Measurements from ENCODE around the gene HIGD2B. TPM values are rescaled to one million over a fixed set of nuclear protein-coding genes. Genes with fewer than 3 reads are reported as not detected.
"Not testable (repeated sequence)": the region's sequence is repeated elsewhere in the genome, so short reads cannot be mapped to it uniquely, and the experiment has no call there.

HIGD2B gene
- total and polyA plus RNA-seq, 2 of the 13 experiments (the other 11 are each of a cell fraction or from before 2014, with no cell fraction given): not detected

GRCh38 chr15:72670656-72671352, 15.2 kb downstream of the HIGD2B start (continued):
- 0 out of 2 replicates have a peak, but pooled peaks have one; percentile 24 for TF ChIP-seq ZNF501 (CRISPR knock-in tag; IDR thresholded peaks at IDR 0.05)

- DNase-seq (ENCODE audit: low spot score); BruUV-seq (replicated peaks); intact Hi-C loops (cut with micrococcal nuclease; ENCODE audit: unreplicated experiment); H3K4me2 ChIP-seq (ENCODE audit: low read depth, low read length); H3K4me1 ChIP-seq (ENCODE audit: insufficient read depth, low read length); FAIRE-seq; H3K27ac ChIP-seq (ENCODE audit: extremely low read length, insufficient read depth, low read length); H3K79me2 ChIP-seq (ENCODE audit: insufficient read depth, low read length); H4K20me1 ChIP-seq (ENCODE audit: insufficient read depth, low read length); POLR2A ChIA-PET; H2AFZ ChIP-seq (ENCODE audit: low read length); H3K36me3 ChIP-seq (replicated peaks in 1 of 2; ENCODE audit: control insufficient read depth in 1 of 2, insufficient read depth in 2 of 2, low read length in 2 of 2); H3K4me3 ChIP-seq (replicated peaks in 1 of 3; ENCODE audit: insufficient read depth in 1 of 3, low read depth in 2 of 3, low read length in 3 of 3); H3K9me3 ChIP-seq (ENCODE audit: low read length); ATAC-seq; in situ Hi-C loops (cut with HindIII; ENCODE audit: extremely low pct_ligation_motif_present, low pct_unique_long_range_greater_than_20kb); H3K27me3 ChIP-seq (ENCODE audit: control insufficient read depth in 1 of 2, insufficient read depth in 2 of 2, low read length in 2 of 2); H3K9ac ChIP-seq (ENCODE audit: insufficient read depth, low read depth, low read length): not testable (repeated sequence)
- CTCF ChIA-PET (ENCODE audit: low intra/inter-chr PET ratio, low total read pairs): interaction anchor here (1.6 kb wide), 1 partner anchor 70 kb away, joined by 8 read pairs; no protein-coding TSS in a partner anchor
- 69% methylated on average over 3 of the region's 6 CpGs for WGBS (ENCODE audit: low lambda C conversion rate)
Observed at GRCh38 chr15:72669803-72670202, 16.2 kb downstream of the HIGD2B start.

GRCh38 chr15:72665706-72666105, 20.3 kb downstream of the HIGD2B start:
- DNase-seq (ENCODE audit: low spot score); H3K27ac ChIP-seq (ENCODE audit: extremely low read length, insufficient read depth, low read length); H4K20me1 ChIP-seq (ENCODE audit: insufficient read depth, low read length); POLR2A ChIA-PET; H2AFZ ChIP-seq (ENCODE audit: low read length); BruUV-seq (replicated peaks); H3K9ac ChIP-seq (ENCODE audit: insufficient read depth, low read depth, low read length); in situ Hi-C loops (cut with HindIII; ENCODE audit: extremely low pct_ligation_motif_present, low pct_unique_long_range_greater_than_20kb); FAIRE-seq; CTCF ChIA-PET (ENCODE audit: low intra/inter-chr PET ratio, low total read pairs); H3K9me3 ChIP-seq (ENCODE audit: low read length); ATAC-seq; H3K79me2 ChIP-seq (ENCODE audit: insufficient read depth, low read length); H3K4me2 ChIP-seq (ENCODE audit: low read depth, low read length); H3K36me3 ChIP-seq (replicated peaks in 1 of 2; ENCODE audit: control insufficient read depth in 1 of 2, insufficient read depth in 2 of 2, low read length in 2 of 2); intact Hi-C loops (cut with micrococcal nuclease; ENCODE audit: unreplicated experiment); H3K4me3 ChIP-seq (replicated peaks in 1 of 3; ENCODE audit: insufficient read depth in 1 of 3, low read depth in 2 of 3, low read length in 3 of 3); H3K27me3 ChIP-seq (ENCODE audit: control insufficient read depth in 1 of 2, insufficient read depth in 2 of 2, low read length in 2 of 2); H3K4me1 ChIP-seq (ENCODE audit: insufficient read depth, low read length): not testable (repeated sequence)
- 16% methylated on average over 4 of the region's 11 CpGs for WGBS (ENCODE audit: low lambda C conversion rate)

- BruUV-seq (replicated peaks); H2AFZ ChIP-seq (ENCODE audit: low read length); H3K9me3 ChIP-seq (ENCODE audit: low read length); H3K27ac ChIP-seq (ENCODE audit: extremely low read length, insufficient read depth, low read length); H3K4me3 ChIP-seq (replicated peaks in 1 of 3; ENCODE audit: insufficient read depth in 1 of 3, low read depth in 2 of 3, low read length in 3 of 3); intact Hi-C loops (cut with micrococcal nuclease; ENCODE audit: unreplicated experiment); H3K9ac ChIP-seq (ENCODE audit: insufficient read depth, low read depth, low read length); H4K20me1 ChIP-seq (ENCODE audit: insufficient read depth, low read length); H3K4me1 ChIP-seq (ENCODE audit: insufficient read depth, low read length); POLR2A ChIA-PET; FAIRE-seq; H3K79me2 ChIP-seq (ENCODE audit: insufficient read depth, low read length); CTCF ChIA-PET (ENCODE audit: low intra/inter-chr PET ratio, low total read pairs); H3K36me3 ChIP-seq (replicated peaks in 1 of 2; ENCODE audit: control insufficient read depth in 1 of 2, insufficient read depth in 2 of 2, low read length in 2 of 2); H3K4me2 ChIP-seq (ENCODE audit: low read depth, low read length); ATAC-seq; DNase-seq (ENCODE audit: low spot score); H3K27me3 ChIP-seq (ENCODE audit: control insufficient read depth in 1 of 2, insufficient read depth in 2 of 2, low read length in 2 of 2); in situ Hi-C loops (cut with HindIII; ENCODE audit: extremely low pct_ligation_motif_present, low pct_unique_long_range_greater_than_20kb): not testable (repeated sequence)
- 0% methylated on average over 2 of the region's 8 CpGs for WGBS (ENCODE audit: low lambda C conversion rate)
Observed at GRCh38 chr15:72663931-72664330, 22.1 kb downstream of the HIGD2B start.

GRCh38 chr15:72661081-72661480, 24.9 kb downstream of the HIGD2B start:
- FAIRE-seq; H3K9ac ChIP-seq (ENCODE audit: insufficient read depth, low read depth, low read length); H3K79me2 ChIP-seq (ENCODE audit: insufficient read depth, low read length); H3K36me3 ChIP-seq (replicated peaks in 1 of 2; ENCODE audit: control insufficient read depth in 1 of 2, insufficient read depth in 2 of 2, low read length in 2 of 2); H3K9me3 ChIP-seq (ENCODE audit: low read length); ATAC-seq; H3K4me1 ChIP-seq (ENCODE audit: insufficient read depth, low read length); CTCF ChIA-PET (ENCODE audit: low intra/inter-chr PET ratio, low total read pairs); intact Hi-C loops (cut with micrococcal nuclease; ENCODE audit: unreplicated experiment); H2AFZ ChIP-seq (ENCODE audit: low read length); BruUV-seq (replicated peaks); H3K27ac ChIP-seq (ENCODE audit: extremely low read length, insufficient read depth, low read length); in situ Hi-C loops (cut with HindIII; ENCODE audit: extremely low pct_ligation_motif_present, low pct_unique_long_range_greater_than_20kb); H3K4me3 ChIP-seq (replicated peaks in 1 of 3; ENCODE audit: insufficient read depth in 1 of 3, low read depth in 2 of 3, low read length in 3 of 3); DNase-seq (ENCODE audit: low spot score); H4K20me1 ChIP-seq (ENCODE audit: insufficient read depth, low read length); H3K27me3 ChIP-seq (ENCODE audit: control insufficient read depth in 1 of 2, insufficient read depth in 2 of 2, low read length in 2 of 2); POLR2A ChIA-PET; H3K4me2 ChIP-seq (ENCODE audit: low read depth, low read length): not testable (repeated sequence)
- WGBS (ENCODE audit: low lambda C conversion rate): 41% methylated on average over 10 of the region's 10 CpGs
